Measurements from ENCODE around the gene SDF2. TPM values are rescaled to one million over a fixed set of nuclear protein-coding genes. Genes with fewer than 3 reads are reported as not detected.

SDF2 gene
- total RNA-seq, 4 donors from 2014 or later: 28.9 to 74.6 (median 48.6) TPM

DNA sequence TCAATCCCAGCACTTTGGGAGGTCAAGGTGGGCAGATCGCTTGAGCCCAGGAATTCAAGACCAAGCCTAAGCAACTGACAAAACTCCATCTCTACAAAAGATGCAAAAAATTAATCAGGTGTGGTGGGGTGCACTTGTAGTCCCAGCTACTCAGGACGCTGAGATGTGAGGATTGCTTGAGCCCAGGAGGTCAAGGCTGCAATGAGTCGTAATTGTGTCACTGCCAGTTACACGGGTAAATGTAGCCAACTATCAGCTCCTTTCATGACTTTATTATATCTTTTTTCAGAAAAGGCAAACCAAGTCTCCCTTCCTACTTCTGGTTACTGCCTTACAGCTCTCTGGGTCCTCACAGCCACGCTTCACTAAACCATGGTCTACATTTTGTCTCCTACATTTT lies 4.0 kb downstream of the SDF2 start:
- intact Hi-C loops (cut with DNase I): no loop called here
- no peak overlapping the region for H3K4me3 ChIP-seq (replicated peaks in 1 of 3)
- peaks cover 10 to 17% of the 10 kb centered on the region in 2 donors for H3K4me1 ChIP-seq
- TF ChIP-seq POLR2A (IDR thresholded peaks at IDR 0.05): no peak
- TF ChIP-seq, protein P1, sequence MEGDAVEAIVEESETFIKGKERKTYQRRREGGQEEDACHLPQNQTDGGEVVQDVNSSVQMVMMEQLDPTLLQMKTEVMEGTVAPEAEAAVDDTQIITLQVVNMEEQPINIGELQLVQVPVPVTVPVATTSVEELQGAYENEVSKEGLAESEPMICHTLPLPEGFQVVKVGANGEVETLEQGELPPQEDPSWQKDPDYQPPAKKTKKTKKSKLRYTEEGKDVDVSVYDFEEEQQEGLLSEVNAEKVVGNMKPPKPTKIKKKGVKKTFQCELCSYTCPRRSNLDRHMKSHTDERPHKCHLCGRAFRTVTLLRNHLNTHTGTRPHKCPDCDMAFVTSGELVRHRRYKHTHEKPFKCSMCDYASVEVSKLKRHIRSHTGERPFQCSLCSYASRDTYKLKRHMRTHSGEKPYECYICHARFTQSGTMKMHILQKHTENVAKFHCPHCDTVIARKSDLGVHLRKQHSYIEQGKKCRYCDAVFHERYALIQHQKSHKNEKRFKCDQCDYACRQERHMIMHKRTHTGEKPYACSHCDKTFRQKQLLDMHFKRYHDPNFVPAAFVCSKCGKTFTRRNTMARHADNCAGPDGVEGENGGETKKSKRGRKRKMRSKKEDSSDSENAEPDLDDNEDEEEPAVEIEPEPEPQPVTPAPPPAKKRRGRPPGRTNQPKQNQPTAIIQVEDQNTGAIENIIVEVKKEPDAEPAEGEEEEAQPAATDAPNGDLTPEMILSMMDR (IDR thresholded peaks at IDR 0.05): no peak
- 92 to 95% methylated on average over 5 of the region's 5 CpGs for WGBS, 2 donors
- H3K27ac ChIP-seq: no peak overlapping the region
- no peaks in the 10 kb centered on the region for H3K9me3 ChIP-seq
- peaks cover 7 to 17% of the 10 kb centered on the region in 2 donors for H3K36me3 ChIP-seq
- DNase-seq: no peak
- no peaks in the 10 kb centered on the region for H3K27me3 ChIP-seq

DNA sequence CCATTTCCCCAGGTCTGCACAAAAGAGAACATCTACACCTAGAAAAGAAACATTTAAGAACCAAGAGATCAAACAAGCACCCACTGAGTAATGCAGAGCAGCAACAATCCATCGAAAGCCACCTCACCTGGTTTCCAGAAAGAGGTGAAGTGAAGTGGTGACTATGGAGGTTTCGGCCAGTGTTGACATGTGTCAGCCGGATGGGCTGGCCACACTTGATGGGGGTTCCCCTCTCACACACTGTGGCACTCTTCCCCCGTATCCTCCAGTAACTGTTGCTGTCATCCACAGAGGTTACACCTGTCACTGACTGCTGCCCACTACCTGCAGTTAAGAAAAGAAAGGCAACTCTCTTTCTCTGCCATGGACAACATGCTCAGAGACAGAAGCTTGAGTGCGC lies 6.5 kb downstream of the SDF2 start:
- no peaks in the 10 kb centered on the region for H3K9me3 ChIP-seq
- no peak overlapping the region for H3K27ac ChIP-seq
- 90 to 96% methylated on average over 5 of the region's 5 CpGs for WGBS, 2 donors
- H3K36me3 ChIP-seq: peaks cover 7 to 17% of the 10 kb centered on the region in 2 donors
- no peaks in the 10 kb centered on the region for H3K27me3 ChIP-seq
- H3K4me3 ChIP-seq (replicated peaks in 1 of 3): no peak overlapping the region
- TF ChIP-seq, protein P1 (IDR thresholded peaks at IDR 0.05): no peak
- TF ChIP-seq POLR2A (IDR thresholded peaks at IDR 0.05): no peak
- intact Hi-C loops (cut with DNase I): no loop called here
- no peaks in the 10 kb centered on the region for H3K4me1 ChIP-seq
- no peak for DNase-seq

DNA sequence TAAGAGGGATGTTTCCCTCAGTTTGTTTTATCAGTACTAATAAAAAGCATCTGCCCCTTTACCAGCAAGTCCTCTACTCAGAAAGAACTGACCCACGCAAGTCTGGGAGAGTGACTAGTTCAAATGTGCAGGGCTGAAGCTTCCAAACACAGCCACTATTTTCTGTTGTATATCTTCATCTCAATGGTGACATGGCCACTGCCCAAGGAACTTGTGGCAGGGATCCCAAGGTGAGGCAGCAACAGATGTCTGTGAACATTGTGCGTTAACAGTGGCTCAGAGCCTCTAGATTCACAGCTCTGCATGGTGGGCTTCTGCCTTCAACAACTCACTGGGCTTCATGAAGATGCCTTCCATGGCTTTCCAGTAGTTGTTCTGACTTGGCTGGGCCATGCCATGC lies 13.0 kb downstream of the SDF2 start:
- H3K36me3 ChIP-seq: peaks cover 5% of the 10 kb centered on the region in 2 donors
- intact Hi-C loops (cut with DNase I): loop anchor here (5.0 kb wide), 1 partner anchor 79 kb away; the partner anchor contains the start of genes NEK8 and TLCD1
- TF ChIP-seq POLR2A (IDR thresholded peaks at IDR 0.05): no peak
- TF ChIP-seq, protein P1 (IDR thresholded peaks at IDR 0.05): no peak
- H3K4me3 ChIP-seq (replicated peaks in 1 of 3): no peak overlapping the region
- WGBS, 2 donors: 93 to 95% methylated on average over 2 of the region's 2 CpGs
- H3K9me3 ChIP-seq: no peaks in the 10 kb centered on the region
- H3K4me1 ChIP-seq: peaks cover 15 to 22% of the 10 kb centered on the region in 2 donors
- H3K27ac ChIP-seq: no peak overlapping the region
- no peaks in the 10 kb centered on the region for H3K27me3 ChIP-seq
- no peak for DNase-seq

DNA sequence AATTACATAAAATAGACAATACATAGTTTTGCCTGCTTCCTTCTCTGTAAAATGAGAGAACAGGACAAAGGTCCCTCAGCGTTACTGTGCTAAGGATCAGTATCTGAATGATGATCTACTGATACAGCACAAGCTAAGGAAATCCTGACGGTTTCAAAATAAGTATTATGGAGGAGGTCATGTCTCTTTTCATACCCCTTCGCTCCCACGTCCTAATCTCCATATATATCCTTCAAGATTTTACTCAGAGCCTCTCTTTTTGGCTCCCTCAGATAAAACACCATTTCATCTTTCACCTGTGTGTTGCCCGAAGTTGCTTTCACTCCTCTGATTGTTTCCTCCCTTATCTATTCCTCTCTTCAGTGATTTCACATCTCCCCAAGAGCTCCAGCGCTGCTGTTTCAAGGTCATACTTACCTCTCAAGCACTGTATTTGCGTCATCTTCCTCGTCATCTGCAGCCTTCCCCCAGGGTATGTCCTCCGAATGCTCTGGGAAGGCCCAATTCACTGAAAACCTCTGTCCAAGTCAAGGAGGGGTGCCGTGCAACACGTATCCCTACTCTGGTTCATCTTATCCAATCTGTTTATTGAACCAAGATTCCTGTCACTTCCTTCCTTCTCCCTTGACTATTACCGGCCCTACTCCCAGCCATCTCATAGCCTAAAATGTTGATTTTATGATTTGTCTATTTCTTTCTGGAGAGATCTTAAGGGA lies 15.5 kb downstream of the SDF2 start:
- TF ChIP-seq POLR2A (IDR thresholded peaks at IDR 0.05): no peak
- TF ChIP-seq, protein P1 (IDR thresholded peaks at IDR 0.05): no peak
- 71 to 72% methylated on average over 12 of the region's 12 CpGs for WGBS, 2 donors
- DNase-seq: peak in 1 of 2 donors; percentile 6
- H3K4me1 ChIP-seq: peaks cover 19 to 28% of the 10 kb centered on the region in 2 donors
- H3K36me3 ChIP-seq: peaks cover 10 to 18% of the 10 kb centered on the region in 2 donors
- H3K4me3 ChIP-seq (replicated peaks in 1 of 3): peak overlapping the region in 1 of 3 donors; percentile 77
- no peaks in the 10 kb centered on the region for H3K9me3 ChIP-seq
- intact Hi-C loops (cut with DNase I): loop anchor here (5.0 kb wide), 1 partner anchor 81 kb away; the partner anchor contains the start of genes NEK8 and TLCD1
- no peaks in the 10 kb centered on the region for H3K27me3 ChIP-seq
- peak overlapping the region; percentile 77 to 93 (median 88) for H3K27ac ChIP-seq

DNA sequence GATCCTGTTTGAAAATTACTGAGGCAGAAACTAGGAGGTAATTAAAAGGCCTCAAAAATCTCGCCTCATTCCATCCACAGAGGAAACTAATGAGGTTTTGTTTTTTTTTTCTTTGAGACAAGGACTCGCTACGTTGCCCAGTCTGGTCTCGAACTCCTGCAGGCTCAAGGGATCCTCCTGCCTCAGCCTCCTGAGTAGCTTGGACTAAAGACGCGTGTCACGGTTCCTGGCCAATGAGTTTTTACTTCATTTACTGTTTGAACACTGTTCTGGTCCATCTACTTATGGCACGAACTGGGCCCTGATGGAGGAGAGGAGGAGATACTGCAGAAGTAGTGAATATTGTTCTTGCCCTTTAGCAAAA lies 16.1 kb downstream of the SDF2 start:
- 32 to 33% methylated on average over 8 of the region's 8 CpGs for WGBS, 2 donors
- intact Hi-C loops (cut with DNase I): loop anchor here (5.0 kb wide), 1 partner anchor 82 kb away; the partner anchor contains the start of genes NEK8 and TLCD1
- H3K36me3 ChIP-seq: peaks cover 16 to 24% of the 10 kb centered on the region in 2 donors

More for the DNA sequence above, 16.1 kb downstream of the SDF2 start:
- peak overlapping the region in 2 of 3 donors; percentile 32 to 77 for H3K4me3 ChIP-seq (replicated peaks in 1 of 3)
- H3K9me3 ChIP-seq: no peaks in the 10 kb centered on the region
- H3K27me3 ChIP-seq: no peaks in the 10 kb centered on the region
- peaks cover 19 to 28% of the 10 kb centered on the region in 2 donors for H3K4me1 ChIP-seq
- peak overlapping the region; percentile 77 to 88 (median 86) for H3K27ac ChIP-seq
- TF ChIP-seq, protein P1 (IDR thresholded peaks at IDR 0.05): no peak
- no peak for TF ChIP-seq POLR2A (IDR thresholded peaks at IDR 0.05)
- peak in 1 of 2 donors; percentile 5 for DNase-seq
